Measurements from ENCODE around the gene EFNA2.

GRCh38 chr19:1267477-1268225, 18.0 kb upstream of the EFNA2 start:
- TF ChIP-seq CTCF (IDR thresholded peaks at IDR 0.05) (no peak), EP300 (IDR thresholded peaks at IDR 0.05) (no peak), POLR2A (IDR thresholded peaks at IDR 0.05) (no peak)
